Medulla oblongata (tissue), 1 donor: ENCODE measurements around the gene RINL.

Experiments used
- DNase-seq: peaks from one replicate; pipeline ENCODE4 v3.0.0-alpha.2; 2015; ENCODE audit errors: extremely low spot score

The RINL gene

GRCh38 chr19:38850436-38850975, 27.6 kb downstream of the RINL start:
- DNase-seq = no peak

GRCh38 chr19:38849860-38850435, 28.1 kb downstream of the RINL start, which contains the start of gene HNRNPL:
Gene HNRNPL, minus strand, starts transcription at chr19:38849986. Its CDS starts 20 bp downstream, at chr19:38849966.
- DNase-seq = peak; percentile 100

- peak; percentile 95 for DNase-seq
Measured at GRCh38 chr19:38849147-38849859, 28.8 kb downstream of the RINL start.

GRCh38 chr19:38848299-38849146, 29.6 kb downstream of the RINL start:
- peak; percentile 15 for DNase-seq

- DNase-seq = no peak
Measured at GRCh38 chr19:38846097-38846496, 32.0 kb downstream of the RINL start.

GRCh38 chr19:38845374-38846024, 32.6 kb downstream of the RINL start:
- DNase-seq = no peak

GRCh38 chr19:38844093-38844686, 33.9 kb downstream of the RINL start:
- no peak for DNase-seq

- DNase-seq = no peak
Measured at GRCh38 chr19:38843175-38843758, 34.8 kb downstream of the RINL start.

- no peak for DNase-seq
Measured at GRCh38 chr19:38842439-38843174, 35.5 kb downstream of the RINL start.

GRCh38 chr19:38841787-38842438, 36.2 kb downstream of the RINL start:
- no peak for DNase-seq

- DNase-seq = no peak
Measured at GRCh38 chr19:38841180-38841766, 36.8 kb downstream of the RINL start.

- DNase-seq = no peak
Measured at GRCh38 chr19:38840583-38840968, 37.5 kb downstream of the RINL start.

GRCh38 chr19:38839816-38840582, 38.1 kb downstream of the RINL start:
- no peak for DNase-seq

- DNase-seq = no peak
Measured at GRCh38 chr19:38838986-38839761, 38.9 kb downstream of the RINL start.

GRCh38 chr19:38838208-38838985, 39.7 kb downstream of the RINL start:
- no peak for DNase-seq

- no peak for DNase-seq
Measured at GRCh38 chr19:38837656-38838121, 40.4 kb downstream of the RINL start.
